HG03558 (cell line): ENCODE results near the gene DBX2.
"Not testable (repeated sequence)": the region's sequence is repeated elsewhere in the genome, so short reads cannot be mapped to it uniquely, and the experiment has no call there.

Experiments used
- ATAC-seq: cut with Tn5 transposase; IDR thresholded peaks from one replicate; pipeline ENCODE4 v1.9.1; 2021; ENCODE audit warnings: moderate number of reproducible peaks; ENCODE audit not compliant: unreplicated experiment; ENCODE audit errors: extremely low read depth

DBX2 gene

DNA sequence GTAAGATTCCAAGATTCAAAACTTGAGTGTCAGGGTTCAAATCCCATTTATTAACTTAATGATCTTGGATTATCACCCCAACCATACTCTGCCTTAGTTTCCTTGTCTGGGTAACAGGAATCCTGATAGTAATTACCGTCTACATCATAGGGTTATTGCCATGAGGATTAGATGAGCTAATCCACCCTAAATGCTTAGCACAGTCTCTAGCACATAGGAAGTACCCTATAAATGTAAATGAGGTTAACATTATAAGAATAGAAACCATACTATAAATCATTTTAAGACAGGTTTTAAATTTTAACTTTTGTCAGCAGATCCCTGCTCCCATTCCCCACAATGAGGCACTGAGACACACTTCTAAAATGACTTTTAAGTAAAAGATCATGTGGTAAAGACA, 36.5 kb downstream of the DBX2 start:
- no peak for ATAC-seq

DNA sequence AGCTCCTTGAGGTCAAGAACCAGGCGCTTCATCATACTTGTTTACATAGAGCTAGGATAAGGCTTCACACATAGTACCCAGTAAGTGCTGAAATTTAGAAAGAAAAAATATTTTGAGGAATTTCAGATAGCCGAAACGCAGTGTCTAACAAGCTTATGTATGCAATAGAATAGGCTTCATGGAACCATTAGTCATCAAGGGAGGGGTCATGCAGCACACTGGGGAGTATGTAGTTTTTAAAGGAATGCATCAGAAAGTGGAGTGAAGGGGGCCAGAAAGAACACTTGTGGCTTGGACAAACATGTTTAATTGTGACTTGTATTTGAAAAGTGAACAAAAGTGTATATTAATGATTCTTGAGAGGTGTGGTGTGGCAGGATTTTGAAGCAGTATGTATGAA, 38.1 kb downstream of the DBX2 start:
- ATAC-seq: no peak

DNA sequence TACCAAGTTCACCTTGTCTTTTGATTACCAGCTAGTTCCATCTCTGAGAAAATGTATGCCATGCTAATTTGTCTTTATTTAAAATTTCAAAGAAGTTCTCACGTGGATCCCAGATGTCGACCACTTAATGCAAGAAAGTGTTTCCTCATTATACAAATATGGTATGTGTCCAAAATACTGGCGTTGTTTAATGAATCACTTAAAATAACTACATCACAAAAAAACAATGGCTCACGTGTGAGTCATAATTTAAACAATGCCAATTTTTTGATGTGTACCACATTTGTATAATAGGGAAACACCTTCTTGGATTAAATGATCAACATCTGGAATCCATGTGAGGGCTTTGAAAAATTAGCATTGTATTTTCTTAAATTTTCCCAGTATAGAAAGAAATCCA, 40.8 kb downstream of the DBX2 start:
- no peak for ATAC-seq

GRCh38 chr12:45008211-45008610, 42.7 kb downstream of the DBX2 start:
- ATAC-seq: no peak

DNA sequence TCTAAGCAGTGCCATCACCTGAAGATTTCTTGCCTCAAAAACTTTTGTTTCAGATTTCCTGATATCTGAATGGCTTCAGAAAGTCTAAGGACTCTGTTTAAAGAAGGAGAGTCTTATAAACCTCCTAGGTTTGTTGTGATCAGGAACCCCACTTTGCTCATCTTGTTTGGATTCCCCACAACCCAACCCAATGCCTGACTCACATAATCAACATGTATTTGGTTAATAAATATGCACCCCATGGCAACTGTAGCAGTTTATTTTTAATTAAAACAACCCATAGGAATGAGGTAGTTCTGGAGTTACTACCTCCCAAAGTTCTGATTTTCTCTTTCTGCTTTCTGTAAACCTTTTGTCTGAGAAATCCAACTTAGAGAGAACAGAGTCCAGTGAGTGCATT, 51.5 kb downstream of the DBX2 start:
- ATAC-seq: no peak

GRCh38 chr12:44993161-44993560, 57.7 kb downstream of the DBX2 start:
- ATAC-seq: no peak

GRCh38 chr12:44984863-44985262, 66.0 kb downstream of the DBX2 start:
- ATAC-seq: not testable (repeated sequence)

GRCh38 chr12:44979918-44980317, 71.0 kb downstream of the DBX2 start:
- ATAC-seq: no peak

DNA sequence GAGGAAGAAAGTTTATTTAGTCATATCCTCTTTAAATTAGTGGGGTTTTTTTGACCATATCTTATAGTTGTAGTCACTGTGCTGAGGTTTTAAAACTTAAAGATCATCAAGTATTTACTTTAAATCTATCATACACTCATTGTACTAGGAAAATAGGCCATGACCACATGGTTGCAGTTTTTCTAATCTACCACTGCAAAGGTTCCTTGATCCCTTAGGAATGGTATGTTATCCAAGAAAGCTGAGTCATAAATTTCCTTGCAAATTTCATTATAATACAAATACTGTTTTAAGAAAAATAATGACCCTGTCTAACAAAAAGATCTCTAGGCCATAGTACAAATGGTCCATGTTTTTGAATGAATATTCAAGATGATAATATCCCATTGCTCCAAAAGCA, 74.7 kb downstream of the DBX2 start:
- no peak for ATAC-seq

- ATAC-seq: no peak
Observed at GRCh38 chr12:44972746-44973421, 78.0 kb downstream of the DBX2 start.

DNA sequence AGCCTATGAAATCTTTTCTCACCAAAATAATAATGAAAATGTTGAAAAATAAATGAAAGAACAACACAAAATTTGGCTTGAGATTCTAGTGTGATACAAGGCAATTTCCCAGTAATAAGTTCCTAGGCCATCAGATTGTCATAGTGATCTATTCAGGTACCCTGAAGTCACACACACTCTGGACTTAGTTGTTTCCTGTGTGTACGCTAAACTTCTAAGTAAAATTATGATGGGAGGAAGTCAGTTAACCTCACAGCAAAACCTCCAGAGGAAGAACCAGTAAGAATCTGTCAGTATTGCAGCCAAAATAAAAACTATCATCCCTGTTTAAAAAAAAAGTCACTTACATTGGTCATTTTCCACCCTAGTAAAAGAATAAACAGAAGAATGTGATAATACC, 81.9 kb downstream of the DBX2 start:
- no peak for ATAC-seq
